Breast epithelium (tissue), 4 donors: ENCODE results near the gene ZFPL1. TPM values are rescaled to one million over a fixed set of nuclear protein-coding genes. Genes with fewer than 3 reads are reported as not detected.

Experiments
- DNase-seq, 2 donors: peaks; one replicate each; pipeline ENCODE4 v3.0.0-alpha.2; 2019; ENCODE audit warnings: low spot score in 2 of 2
- H3K27ac ChIP-seq, 2 donors: fragments of 200-600 bp; sonication (generic) in 1 of 2; one replicate each; pipeline ENCODE4 v1.5.1; 2016 to 2019; ENCODE audit warnings: mild to moderate bottlenecking in 1 of 2
- H3K27me3 ChIP-seq, 2 donors: fragments of 200-600 bp; sonication (generic) in 1 of 2; one replicate each; pipeline versions ENCODE4 v1.5.1 to v1.6.0; 2017 to 2019; ENCODE audit warnings: control low read depth in 1 of 2, mild to moderate bottlenecking in 1 of 2
- H3K36me3 ChIP-seq: fragments of 200-600 bp; one replicate; pipeline ENCODE4 v1.5.1; 2019
- H3K4me1 ChIP-seq, 2 donors: fragments of 200-600 bp; sonication (generic); one replicate each; pipeline ENCODE4 v1.5.1; 2016 to 2019; ENCODE audit warnings: control low read depth in 1 of 2
- H3K4me3 ChIP-seq, 3 donors: fragments of 200-600 bp; sonication (generic); 1 replicate in 2 of 3; 2 replicates in 1 of 3; pipeline ENCODE4 v1.5.1; 2016 to 2019; ENCODE audit warnings: mild to moderate bottlenecking in 3 of 3, moderate library complexity in 2 of 3
- H3K9me3 ChIP-seq, 2 donors: fragments of 200-600 bp; sonication (generic) in 1 of 2; one replicate each; pipeline ENCODE4 v1.5.1; 2016 to 2019; ENCODE audit warnings: control low read depth in 1 of 2
- POLR2A ChIP-seq: fragments of 450-650 bp; IDR thresholded peaks from one replicate; pipeline ENCODE4 v1.6.1; 2016; ENCODE audit warnings: antibody characterized with exemption, mild to moderate bottlenecking, moderate library complexity
- POLR2AphosphoS5 ChIP-seq, 3 donors: sonication (generic); formaldehyde crosslinking; IDR thresholded peaks; one replicate each; pipeline ENCODE4 v1.6.1; 2017; ENCODE audit warnings: antibody characterized with exemption in 3 of 3
- intact Hi-C: fragments of 100-400 bp; cut with DNase I; formaldehyde crosslinking; loops from one replicate; pipeline ENCODE4 v1.15.1; 2023; ENCODE audit warnings: low total_unique reads
- total RNA-seq, 3 donors: library from RNA; depleted of rRNA; stranded (reverse); fragments of >200 nt; gene quantifications; one replicate each; pipeline ENCODE4 v1.1.0, GENCODE V29; 2016
- TF ChIP-seq, protein P1 (sequence below), 3 donors: fragments of 450-650 bp; IDR thresholded peaks; one replicate each; pipeline ENCODE4 v1.5.1; 2016 to 2017; ENCODE audit warnings: antibody characterized with exemption in 3 of 3, mild to moderate bottlenecking in 3 of 3, moderate library complexity in 3 of 3

ZFPL1 gene
- total RNA-seq, 3 donors from 2014 or later = 33.8 to 44.1 (median 44.0) TPM

DNA sequence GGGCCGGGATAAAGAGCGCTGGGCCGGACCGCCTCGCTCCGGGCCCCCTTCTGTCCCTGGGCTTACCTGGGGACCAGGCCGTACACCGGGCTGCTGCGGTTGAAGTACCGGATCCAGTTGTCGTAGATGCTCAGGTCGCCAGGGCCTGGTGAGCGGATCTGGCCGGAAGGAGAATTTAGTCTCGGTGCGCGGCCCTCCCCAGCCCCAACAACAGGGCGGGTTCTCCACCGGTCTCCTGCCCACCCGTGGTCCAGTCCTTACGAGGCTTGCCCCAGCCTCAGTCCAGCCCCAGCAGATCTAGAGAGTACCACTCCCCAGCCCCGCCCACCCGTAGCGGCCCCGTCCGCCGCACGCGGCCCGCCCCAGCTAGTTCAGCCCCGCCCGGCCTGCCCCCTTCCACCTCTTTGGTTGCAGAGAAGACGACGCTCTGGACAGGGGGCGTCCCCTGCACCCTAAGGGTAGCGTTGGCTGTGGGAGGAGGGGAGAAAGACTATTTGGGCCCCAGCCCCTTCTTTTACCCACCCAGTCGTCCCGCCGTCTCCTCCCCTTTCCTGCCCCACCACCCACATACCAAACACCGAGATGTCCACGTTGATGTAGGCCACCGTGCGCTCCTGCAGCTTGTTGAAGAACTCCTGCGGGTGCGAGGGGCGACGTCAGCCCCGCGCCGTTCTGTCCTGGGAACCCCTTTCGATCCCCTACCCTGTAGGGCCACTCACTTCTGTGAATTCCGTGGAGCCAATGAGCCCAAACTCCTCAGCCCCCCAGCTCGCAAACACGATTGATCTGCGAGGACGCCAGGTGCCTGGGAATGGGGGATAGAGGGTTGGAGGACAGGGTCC is 36.2 kb upstream of the ZFPL1 start:
- intact Hi-C loops = no loop called here
- TF ChIP-seq POLR2A = no peak
- TF ChIP-seq, protein P1, sequence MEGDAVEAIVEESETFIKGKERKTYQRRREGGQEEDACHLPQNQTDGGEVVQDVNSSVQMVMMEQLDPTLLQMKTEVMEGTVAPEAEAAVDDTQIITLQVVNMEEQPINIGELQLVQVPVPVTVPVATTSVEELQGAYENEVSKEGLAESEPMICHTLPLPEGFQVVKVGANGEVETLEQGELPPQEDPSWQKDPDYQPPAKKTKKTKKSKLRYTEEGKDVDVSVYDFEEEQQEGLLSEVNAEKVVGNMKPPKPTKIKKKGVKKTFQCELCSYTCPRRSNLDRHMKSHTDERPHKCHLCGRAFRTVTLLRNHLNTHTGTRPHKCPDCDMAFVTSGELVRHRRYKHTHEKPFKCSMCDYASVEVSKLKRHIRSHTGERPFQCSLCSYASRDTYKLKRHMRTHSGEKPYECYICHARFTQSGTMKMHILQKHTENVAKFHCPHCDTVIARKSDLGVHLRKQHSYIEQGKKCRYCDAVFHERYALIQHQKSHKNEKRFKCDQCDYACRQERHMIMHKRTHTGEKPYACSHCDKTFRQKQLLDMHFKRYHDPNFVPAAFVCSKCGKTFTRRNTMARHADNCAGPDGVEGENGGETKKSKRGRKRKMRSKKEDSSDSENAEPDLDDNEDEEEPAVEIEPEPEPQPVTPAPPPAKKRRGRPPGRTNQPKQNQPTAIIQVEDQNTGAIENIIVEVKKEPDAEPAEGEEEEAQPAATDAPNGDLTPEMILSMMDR (IDR thresholded peaks at IDR 0.05) = no peak
- TF ChIP-seq POLR2AphosphoS5 (IDR thresholded peaks at IDR 0.05) = no peak
- Histone ChIP-seq H3K36me3 (no peaks in the 10 kb centered on the region), H3K4me1 (peaks cover 0 to 4% of the 10 kb centered on the region in 2 donors), H3K27ac (peak overlapping the region; percentile 42 to 80), H3K4me3 (peak overlapping the region; percentile 47 to 82 (median 56)), H3K9me3 (no peaks in the 10 kb centered on the region), H3K27me3 (no peaks in the 10 kb centered on the region)
- no peak for DNase-seq

DNA sequence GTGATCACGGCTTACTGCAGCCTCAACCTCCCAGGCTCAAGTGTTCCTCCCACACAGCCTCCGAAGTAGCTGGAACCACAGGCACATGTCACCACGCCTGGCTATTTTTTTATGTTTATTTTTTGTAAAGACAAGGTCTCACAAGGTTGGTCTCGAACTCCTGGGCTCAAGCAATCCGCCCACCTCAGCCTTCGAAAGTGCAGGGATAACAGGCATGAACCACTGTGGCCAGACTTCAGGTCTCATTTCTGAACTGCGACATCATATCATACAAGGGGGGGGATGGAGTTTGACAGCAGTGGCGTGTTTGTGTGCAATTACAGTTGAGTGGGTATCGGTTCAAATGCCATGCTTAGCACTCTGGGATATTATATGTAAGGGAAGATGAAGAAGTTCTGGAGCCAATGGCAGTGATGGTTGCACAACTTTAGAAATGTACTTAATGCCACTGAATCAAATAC is 32.6 kb upstream of the ZFPL1 start:
- Histone ChIP-seq H3K4me3 (no peak overlapping the region), H3K27ac (no peak overlapping the region), H3K36me3 (no peaks in the 10 kb centered on the region), H3K4me1 (peaks cover 0 to 4% of the 10 kb centered on the region in 2 donors), H3K9me3 (no peaks in the 10 kb centered on the region), H3K27me3 (no peaks in the 10 kb centered on the region)
- DNase-seq = no peak
- intact Hi-C loops = no loop called here
- TF ChIP-seq POLR2A (no peak), POLR2AphosphoS5 (IDR thresholded peaks at IDR 0.05) (no peak)
- TF ChIP-seq, protein P1 (IDR thresholded peaks at IDR 0.05) = no peak

DNA sequence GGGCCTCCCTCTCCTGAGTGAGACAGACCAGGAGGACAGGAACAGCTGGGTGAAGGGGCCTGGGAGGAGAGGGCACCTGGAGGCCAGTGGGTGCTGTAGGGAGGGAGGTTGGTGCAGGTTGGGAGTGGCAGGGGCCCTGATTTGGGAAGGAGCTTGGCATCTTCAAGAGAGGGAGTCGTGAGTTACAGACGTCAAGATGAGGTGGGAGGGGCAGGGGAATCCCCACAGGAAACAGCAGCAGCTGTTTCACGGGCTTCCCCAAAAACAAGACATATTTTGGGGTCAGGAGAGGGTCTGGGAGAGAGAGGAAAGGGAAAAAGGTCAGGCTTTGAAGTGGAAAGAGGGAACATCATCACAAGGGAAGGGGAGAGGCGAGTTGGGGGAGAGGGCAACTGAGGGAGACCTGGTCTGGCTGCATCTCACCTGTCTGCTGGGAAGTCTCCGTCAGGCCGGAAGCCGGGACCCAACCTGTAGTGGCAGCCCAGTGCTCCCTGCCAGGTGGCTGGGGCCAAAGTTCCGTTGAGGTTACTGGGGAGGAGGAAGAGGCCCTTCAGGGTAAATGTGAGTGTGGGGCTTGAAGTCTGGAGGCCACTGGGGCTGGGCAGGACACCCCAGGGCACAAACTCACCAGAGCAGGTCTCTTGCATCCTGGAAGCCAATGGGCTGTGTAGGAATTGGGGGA is 30.1 kb upstream of the ZFPL1 start:
- H3K27ac ChIP-seq = no peak overlapping the region
- DNase-seq = no peak
- no peaks in the 10 kb centered on the region for H3K9me3 ChIP-seq
- H3K4me1 ChIP-seq = no peaks in the 10 kb centered on the region
- H3K4me3 ChIP-seq = no peak overlapping the region
- TF ChIP-seq, protein P1 (IDR thresholded peaks at IDR 0.05) = no peak
- no peak for TF ChIP-seq POLR2AphosphoS5 (IDR thresholded peaks at IDR 0.05)
- no peak for TF ChIP-seq POLR2A
- H3K36me3 ChIP-seq = no peaks in the 10 kb centered on the region
- intact Hi-C loops = no loop called here
- no peaks in the 10 kb centered on the region for H3K27me3 ChIP-seq

DNA sequence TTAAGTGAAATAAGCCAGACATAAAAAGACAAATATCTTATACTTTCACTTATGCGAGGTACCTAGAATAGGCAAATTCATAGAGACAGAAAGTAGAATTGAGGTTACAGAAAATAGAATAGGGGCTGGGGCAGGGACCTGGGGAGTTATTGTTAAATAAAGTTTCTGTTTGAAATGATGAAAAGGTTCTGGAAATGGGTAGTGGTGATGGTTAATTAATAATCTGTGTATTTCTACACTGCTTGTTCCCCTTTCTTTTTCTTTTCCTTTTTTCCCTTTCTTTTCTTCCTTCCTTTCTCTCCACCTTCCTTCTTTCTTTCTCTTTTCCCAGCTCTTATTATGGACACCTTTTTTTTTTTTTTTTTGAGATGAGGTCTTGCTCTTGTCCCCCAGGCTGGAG is 28.5 kb upstream of the ZFPL1 start:
- DNase-seq = no peak
- H3K4me3 ChIP-seq = no peak overlapping the region
- H3K4me1 ChIP-seq = no peaks in the 10 kb centered on the region
- intact Hi-C loops = no loop called here
- no peaks in the 10 kb centered on the region for H3K9me3 ChIP-seq
- TF ChIP-seq POLR2AphosphoS5 (IDR thresholded peaks at IDR 0.05) (no peak), POLR2A (no peak)
- TF ChIP-seq, protein P1 (IDR thresholded peaks at IDR 0.05) = no peak
- no peak overlapping the region for H3K27ac ChIP-seq
- no peaks in the 10 kb centered on the region for H3K27me3 ChIP-seq
- no peaks in the 10 kb centered on the region for H3K36me3 ChIP-seq

DNA sequence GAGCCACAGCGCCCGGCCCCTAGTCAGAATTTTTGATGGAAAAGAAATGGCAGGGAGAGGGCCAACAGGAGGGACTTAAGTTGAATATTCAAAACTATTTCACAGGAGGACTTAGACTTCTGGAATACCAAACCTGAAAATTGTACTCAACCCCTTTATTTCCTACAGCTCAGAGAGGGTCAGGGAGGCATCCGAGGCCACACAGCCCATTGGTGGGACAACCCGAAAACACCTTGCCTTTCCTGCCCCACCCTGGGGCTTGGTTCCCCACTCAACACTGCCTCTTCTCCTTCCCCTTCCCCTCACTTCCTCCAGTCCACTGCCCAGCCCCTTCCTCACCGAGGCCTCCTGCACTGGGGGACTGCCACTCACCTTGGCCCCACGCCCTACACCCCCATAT is 27.0 kb upstream of the ZFPL1 start:
- DNase-seq = no peak
- intact Hi-C loops = no loop called here
- Histone ChIP-seq H3K36me3 (no peaks in the 10 kb centered on the region), H3K4me1 (no peaks in the 10 kb centered on the region), H3K27ac (no peak overlapping the region), H3K9me3 (no peaks in the 10 kb centered on the region), H3K27me3 (no peaks in the 10 kb centered on the region), H3K4me3 (no peak overlapping the region)
- TF ChIP-seq, protein P1 (IDR thresholded peaks at IDR 0.05) = no peak
- TF ChIP-seq POLR2AphosphoS5 (IDR thresholded peaks at IDR 0.05) = no peak
